Measurements from ENCODE around the gene QSOX1.

DNA sequence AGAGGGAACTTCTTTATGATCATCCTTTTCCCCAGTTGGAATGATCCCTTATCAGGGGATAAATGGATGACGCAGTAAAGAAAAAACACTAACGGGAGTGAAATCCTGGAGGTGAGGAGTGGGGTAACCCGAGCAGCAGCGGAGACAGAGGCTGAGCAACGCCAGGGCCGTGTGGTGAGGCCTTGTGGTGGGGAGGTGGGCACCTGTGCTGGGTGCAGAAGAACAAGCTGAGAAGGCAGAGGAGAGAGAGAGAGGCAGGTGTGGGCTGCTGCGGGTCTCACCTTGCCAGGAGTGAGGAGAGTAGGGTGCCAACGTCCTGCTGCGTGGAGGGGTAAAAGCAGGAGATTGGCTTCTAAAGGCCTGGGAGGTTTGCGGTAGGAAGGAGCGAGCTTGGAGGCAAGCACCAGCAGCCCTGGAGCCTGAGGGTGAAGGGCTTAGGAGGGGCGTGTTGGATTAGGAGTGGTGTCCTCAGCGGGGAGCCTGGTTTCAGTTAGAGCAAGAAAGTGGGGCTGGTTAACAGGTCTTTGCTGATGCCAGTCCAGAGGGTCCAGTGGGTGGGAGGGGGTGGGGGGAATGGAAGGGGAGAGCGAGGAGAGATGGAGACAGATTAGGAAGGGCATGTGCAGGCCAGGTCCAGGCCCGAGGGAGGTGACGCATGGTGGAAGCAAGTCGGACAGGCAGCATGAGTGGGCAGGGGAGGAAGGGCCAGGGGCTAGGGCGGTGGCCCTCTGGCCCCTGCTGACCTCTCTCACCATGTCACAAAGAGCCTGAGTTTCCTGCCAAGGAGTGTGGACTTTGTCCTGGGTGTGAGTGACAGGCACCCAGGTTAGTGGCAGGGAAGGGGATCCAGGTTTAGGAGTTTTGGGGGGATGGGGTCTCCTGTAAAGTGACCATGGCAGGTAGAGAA lies 38.7 kb downstream of the QSOX1 start:
- TF ChIP-seq, protein P1, sequence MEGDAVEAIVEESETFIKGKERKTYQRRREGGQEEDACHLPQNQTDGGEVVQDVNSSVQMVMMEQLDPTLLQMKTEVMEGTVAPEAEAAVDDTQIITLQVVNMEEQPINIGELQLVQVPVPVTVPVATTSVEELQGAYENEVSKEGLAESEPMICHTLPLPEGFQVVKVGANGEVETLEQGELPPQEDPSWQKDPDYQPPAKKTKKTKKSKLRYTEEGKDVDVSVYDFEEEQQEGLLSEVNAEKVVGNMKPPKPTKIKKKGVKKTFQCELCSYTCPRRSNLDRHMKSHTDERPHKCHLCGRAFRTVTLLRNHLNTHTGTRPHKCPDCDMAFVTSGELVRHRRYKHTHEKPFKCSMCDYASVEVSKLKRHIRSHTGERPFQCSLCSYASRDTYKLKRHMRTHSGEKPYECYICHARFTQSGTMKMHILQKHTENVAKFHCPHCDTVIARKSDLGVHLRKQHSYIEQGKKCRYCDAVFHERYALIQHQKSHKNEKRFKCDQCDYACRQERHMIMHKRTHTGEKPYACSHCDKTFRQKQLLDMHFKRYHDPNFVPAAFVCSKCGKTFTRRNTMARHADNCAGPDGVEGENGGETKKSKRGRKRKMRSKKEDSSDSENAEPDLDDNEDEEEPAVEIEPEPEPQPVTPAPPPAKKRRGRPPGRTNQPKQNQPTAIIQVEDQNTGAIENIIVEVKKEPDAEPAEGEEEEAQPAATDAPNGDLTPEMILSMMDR (IDR thresholded peaks at IDR 0.05): no peak
- no peak for TF ChIP-seq POLR2A (IDR thresholded peaks at IDR 0.05)

Data from thyroid gland (tissue), 4 donors.